ENCODE measurements around the gene POU2F1.

POU2F1 gene

DNA sequence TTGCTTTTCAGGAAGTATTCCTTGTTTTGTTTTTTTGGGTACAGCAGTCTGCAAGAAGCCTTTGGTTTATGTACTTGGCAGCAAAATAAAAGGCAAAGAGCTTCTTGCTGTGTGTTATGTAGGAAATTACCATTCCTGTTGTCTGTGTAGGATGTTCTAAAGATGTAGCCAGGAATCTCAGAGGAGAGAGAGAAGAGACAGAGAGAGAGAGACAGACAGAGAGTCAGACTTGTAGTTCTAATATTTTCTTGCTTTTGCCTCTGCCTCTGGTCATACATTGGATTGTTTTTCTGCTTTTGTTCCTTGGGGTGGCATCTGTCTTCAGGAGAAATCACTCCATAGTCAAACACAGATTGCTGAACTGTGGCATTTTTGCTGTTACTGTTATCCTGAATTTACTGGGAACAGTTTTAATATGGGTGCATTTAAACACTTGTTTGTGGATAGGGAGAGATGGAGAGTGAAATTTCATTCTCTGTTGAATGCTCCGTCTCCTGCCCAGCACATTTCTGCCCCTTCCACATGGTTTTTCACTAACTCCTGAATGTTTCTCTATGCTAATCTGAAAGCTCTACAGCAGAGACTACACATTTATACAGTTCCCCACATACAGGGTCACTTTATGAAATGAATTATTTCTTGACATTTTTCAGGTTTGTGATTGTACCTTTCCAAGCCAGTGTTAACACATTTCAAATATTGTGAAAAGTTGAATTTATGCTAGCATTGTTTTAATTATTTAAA lies 49.8 kb downstream of the POU2F1 start:
- DNase-seq (ENCODE audit: low read depth in 1 of 2, low spot score in 1 of 2) = no peak

DNA sequence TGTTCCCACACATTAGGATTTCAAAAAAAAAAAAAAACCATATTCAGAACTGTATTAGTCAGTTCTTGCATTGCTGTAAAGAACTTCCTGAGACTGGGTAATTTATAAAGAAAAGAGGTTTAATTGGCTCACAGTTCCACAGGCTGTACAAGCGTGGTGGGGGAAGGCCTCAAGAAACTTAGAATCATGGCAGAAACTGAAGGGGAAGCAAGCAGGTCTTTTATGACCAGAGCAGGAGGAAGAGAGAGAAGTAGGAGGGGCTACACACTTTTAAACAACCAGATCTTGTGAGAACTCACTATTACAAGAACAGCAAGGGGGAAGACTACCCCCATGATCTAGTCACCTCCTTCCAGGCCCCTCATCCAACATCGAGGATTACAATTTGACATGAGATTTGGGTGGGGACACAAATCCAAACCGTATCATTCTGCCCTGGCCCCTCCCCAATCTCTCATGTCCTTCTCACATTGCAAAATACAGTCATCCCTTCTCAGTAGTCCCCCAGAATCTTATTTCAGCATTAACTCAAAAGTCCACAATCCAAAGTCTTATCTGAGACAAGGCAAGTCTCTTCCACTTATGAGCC lies 51.8 kb downstream of the POU2F1 start:
- DNase-seq (ENCODE audit: low read depth in 1 of 2, low spot score in 1 of 2) = no peak

DNA sequence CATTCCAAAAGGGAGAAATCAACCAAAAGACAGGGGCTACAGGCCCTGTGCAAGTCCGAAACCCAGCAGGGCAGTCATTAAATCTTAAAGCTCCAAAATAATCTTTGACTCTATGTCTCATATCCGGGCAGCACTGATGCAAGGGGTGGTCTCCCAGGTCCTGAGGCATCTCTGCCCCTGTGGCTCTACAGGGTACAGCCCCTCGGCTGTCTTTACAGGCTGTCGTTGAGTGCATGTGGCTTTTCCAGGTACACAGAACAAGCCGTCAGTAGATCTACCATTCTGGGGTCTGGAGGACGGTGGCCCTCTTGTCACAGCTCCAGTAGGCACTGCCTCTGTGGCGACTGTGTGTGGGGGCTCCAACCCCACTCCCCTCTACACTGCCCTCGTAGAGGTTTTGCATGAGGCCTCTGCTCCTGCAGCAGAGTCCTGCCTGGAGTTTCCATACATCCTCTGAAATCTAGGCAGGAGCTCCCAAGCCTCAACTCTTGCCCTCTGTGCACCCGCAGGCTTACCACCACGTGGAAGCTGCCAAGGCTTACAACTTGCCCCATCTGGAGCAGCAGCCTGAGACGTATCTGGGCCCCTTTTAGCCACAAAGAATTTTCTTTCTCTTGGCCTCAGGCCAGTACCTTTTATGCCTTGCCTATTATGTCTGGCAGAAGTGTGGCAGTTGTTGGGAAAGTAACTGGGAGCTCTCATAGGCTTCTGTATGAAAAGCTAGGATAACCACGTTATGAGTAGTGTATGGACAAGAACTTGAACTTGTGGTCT lies 52.5 kb downstream of the POU2F1 start:
- DNase-seq (ENCODE audit: low read depth in 1 of 2, low spot score in 1 of 2) = no peak

DNA sequence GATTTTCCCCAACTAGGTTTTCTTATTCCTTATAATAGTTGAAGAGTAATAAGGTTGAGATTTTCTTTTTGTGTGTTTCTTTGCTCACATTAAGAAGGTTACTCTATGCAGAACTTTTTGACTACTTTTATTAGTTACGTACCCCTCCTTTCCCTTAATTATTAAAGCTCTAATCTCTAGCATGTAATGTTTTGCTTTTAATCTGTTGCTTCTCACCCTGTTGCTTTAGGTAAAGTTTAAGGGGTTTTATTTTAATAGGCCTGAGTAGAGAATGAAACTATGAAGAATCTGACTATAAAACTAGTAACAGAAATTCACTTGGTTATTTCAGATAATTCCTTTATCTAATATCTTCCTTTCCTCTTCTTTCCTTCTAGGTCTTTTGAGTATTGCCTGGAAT lies 53.4 kb downstream of the POU2F1 start:
- DNase-seq (ENCODE audit: low read depth in 1 of 2, low spot score in 1 of 2) = no peak

DNA sequence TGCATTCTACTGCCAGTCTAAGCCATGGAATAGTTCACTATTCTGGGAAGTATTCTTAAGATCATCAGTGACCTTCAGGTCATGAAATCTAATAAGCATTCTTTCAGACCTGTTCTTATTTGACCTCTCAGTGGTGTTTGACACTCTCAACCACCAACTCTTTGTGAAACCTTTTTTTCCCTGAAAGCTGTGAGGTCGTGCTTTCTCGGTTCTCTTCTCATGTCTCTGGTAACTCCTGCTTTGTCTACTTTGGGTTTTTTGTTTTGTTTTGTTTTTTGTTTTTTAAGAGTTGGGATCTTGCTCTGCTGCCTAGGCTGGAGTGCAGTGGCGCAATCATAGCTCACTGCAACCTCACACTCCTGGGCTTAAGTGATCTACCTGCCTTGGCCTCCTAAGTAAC lies 56.3 kb downstream of the POU2F1 start:
- DNase-seq (ENCODE audit: low read depth in 1 of 2, low spot score in 1 of 2) = no peak

DNA sequence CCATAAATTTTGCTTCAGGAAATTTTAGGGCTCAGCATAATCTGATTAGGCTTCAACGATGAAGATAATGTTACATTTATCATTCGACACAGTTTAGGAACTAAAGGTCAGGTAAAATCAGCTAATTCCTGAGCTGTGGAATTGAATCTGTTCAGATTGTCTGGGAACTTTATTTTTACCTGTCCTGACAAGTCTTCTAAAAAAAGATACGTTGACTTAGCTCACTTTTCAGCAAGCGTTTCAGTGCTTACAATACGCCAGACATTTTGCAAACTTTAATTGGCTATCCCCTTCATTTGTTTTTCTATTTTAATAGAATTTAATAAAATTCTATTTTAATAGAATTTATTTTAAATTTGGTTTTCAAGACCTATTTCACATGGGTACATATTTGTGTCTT lies 57.8 kb downstream of the POU2F1 start:
- DNase-seq (ENCODE audit: low read depth in 1 of 2, low spot score in 1 of 2) = no peak

DNA sequence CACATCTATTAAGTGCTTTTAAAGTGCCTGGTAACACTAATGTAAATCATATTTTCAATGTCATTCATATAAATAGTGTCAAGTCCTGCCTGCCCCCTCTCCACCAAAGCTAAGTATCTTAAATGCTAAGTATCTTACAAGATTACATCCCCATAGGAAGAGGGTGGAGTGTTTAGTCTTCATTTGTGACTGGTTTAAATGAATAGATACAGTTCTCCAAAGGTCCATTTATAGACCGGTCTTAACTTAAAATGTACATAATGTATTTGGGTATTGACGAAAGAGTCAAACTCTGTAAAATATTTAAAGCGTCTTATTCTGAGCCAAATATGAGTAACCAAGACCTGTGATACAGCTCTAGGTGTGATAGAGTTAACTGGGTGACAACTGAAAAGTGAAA lies 60.2 kb downstream of the POU2F1 start:
- DNase-seq (ENCODE audit: low read depth in 1 of 2, low spot score in 1 of 2) = no peak

DNA sequence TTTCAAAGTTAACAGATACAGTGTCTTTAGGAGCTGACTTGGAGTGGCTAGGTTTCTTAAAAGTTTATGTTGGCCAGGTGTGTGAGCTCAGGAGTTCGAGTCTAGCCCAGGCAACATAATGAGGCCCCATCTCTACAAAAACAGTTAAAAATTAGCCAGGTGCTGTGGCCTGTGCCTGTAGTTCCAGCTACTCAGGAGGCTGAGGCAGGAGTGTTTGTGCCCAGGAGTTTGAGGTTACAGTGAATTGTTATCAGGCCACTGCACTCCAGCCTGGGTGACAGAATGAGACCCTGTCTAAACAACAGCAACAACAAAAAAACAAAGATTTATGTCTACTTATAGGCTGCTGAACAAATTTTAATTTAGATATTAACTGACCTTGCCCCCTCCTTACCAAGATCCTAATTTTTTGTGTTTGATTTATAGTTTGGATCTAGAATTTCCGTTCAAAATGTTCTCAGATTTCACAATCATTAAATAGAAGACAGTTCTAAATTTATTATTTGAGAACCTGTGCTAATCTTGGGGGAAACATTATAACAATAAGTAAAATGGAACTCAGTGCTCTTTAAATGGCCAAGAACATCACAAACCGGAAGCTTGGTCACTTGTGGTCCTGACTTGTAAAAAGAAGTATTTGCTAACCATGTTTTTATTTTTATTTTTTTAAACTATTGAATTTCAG lies 67.8 kb downstream of the POU2F1 start:
- no peak for DNase-seq (ENCODE audit: low read depth in 1 of 2, low spot score in 1 of 2)

DNA sequence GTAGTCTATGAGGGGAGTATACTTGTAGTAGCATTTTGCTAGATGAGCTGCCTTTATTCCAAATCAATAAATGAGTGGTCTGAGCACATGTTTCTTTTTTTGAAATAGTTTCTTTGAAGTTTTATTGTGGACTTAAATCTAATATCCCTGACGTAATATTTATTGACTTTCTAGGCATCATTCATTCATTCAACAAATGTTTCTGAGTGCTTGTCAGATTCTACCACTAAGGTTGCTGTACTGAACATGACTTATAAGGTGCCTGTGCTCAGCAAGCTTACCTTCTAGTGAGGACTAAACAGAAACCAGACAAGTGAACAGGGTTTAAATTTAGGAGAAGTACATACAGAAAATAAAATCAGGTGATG lies 68.4 kb downstream of the POU2F1 start:
- no peak for DNase-seq (ENCODE audit: low read depth in 1 of 2, low spot score in 1 of 2)

DNA sequence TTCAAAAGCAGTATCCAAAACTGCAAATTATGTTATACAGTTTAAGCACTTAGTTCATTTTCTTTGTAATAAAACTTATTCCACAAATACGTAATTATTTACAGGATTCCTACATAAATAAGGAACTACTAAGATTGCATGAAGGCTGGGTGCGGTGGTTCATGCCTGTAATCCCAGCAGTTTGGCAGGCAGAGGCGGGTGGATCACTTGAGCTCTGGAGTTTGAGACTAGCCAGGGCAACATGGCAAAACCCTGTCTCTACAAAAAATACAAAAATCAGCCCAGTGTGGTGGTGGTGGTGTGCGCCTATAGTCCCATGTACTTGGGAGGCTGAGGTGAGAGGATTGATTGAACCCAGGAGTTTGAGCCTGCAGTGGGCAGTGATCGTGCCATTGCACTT lies 69.3 kb downstream of the POU2F1 start:
- DNase-seq (ENCODE audit: low read depth in 1 of 2, low spot score in 1 of 2) = no peak

DNA sequence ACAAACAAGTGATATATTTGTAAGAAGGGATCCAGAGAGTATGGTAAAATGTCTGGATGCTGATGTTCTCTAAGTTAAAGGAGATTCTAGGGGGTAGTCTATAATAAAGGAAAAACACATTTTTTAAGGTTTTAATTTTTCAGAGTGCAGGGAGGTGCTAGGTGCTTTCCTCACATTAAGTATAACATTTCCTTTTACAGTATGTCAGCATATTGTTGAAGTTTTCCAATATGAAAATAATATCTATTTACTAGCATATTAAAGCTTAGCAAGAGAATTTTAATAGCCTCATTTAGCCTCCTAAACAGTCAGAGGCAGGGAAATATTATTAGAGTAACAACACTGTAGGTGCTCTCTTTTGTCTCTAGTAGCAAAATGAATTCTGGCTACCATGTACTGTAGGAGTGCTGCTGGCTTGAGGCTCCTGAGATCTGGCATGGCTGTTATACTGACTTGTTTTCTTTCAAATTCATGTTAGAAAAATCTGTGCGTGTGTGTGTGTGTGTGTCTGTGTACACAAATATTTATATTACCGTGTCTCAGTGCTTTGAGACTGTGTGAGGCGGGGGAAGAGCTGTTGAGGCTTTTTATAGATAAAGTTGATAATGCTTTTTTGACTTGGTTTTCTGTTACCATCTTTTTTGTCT lies 71.0 kb downstream of the POU2F1 start:
- DNase-seq (ENCODE audit: low read depth in 1 of 2, low spot score in 1 of 2) = no peak

DNA sequence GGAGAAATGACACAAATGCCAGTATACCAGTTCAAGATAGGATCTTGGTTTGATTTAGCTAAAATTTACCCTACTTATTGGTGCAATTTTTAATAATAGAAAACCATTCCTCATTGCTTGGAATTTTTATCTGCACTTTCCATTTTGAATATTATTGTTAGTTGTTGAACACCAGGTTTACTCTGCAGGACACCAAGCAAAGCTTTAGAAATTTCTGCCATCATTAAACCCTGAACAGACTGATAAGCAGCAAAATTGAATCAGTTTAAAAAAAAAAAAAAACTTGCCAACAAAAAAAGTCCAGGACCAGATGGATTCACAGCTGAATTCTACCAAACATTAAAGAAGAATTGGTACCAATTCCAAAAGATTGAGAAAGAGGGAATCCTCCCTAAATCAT lies 71.5 kb downstream of the POU2F1 start:
- DNase-seq (ENCODE audit: low read depth in 1 of 2, low spot score in 1 of 2) = no peak

DNA sequence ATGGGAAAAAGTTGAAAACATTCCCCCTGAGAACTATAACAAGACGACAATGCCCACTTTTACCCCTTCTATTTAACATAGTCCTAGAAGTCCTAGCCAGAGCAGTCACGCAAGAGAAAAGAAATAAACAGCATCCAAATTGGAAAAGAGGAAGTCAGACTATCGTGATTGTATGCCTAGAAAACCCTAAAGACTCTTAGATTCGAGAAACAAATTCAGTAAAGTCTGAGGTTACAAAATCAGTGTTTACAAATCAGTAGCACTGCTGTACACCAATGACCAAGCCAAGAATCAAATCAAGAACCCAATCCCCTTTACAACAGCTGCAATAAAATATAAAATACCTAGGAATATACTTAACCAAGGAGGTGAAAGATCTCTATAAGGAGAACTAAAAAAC lies 72.4 kb downstream of the POU2F1 start:
- DNase-seq (ENCODE audit: low read depth in 1 of 2, low spot score in 1 of 2) = no peak

DNA sequence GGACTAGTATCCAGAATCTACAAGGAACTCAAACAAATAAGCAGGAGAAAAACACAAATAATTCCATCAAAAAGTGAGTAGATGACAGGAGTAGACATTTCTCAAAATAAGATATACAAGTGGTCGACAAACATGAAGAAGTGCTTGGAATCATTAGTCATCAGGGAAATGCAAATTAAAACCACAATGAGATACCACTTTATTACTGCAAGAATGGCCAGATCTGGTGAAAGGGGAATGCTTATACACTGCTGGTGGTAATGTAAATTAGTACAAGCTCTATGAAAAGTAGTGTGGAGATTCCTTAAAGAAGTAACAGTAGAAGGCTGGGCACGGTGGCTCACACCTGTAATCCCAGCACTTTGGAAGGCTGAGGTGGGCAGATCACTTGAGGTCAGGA lies 73.8 kb downstream of the POU2F1 start:
- no peak for DNase-seq (ENCODE audit: low read depth in 1 of 2, low spot score in 1 of 2)

DNA sequence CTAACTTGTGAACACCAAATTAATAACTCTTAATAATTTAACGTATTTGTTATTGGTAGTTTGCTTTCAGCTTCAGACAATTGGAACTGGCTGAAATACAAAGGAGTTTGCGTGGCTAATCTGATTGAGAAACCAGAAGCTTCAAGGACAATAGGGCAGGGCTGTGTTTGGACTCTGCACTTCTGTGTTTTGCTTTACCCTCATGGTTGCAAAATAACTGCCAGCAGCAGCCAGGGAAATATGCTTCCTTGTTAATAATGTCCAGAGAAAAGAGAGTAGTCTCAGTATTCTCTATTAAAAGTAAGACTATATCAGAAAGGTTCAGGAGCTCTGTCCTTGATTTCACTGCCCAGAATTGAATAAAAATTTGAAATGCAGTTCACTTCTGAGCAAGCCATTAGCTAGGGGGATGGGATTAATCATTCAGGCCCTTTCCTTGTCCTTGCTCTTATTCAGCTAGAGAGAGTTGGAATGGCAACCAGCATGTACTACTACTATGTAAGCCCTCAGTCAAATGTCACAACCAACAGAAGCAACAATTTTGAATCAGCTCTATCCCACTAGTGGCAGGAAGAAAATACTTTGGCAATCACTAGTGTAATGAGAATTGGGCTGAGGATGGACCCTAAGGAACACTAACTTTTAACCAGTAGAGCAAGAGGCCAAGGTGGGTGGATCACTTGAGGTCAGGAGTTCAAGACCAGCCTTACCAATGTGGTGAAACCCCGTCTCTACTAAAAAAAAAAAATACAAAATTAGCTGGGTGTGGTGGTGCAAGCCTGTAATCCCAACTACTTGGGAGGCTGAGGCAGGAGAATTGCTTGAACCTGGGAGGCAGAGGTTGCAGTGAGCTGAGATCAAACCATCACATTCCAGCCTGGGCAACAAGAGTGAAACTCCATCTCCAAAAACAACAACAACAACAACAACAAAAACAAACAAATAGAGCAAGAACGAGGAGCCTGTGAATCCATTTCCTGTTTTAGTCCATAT lies 76.8 kb downstream of the POU2F1 start:
- no peak for DNase-seq (ENCODE audit: low read depth in 1 of 2, low spot score in 1 of 2)

DNA sequence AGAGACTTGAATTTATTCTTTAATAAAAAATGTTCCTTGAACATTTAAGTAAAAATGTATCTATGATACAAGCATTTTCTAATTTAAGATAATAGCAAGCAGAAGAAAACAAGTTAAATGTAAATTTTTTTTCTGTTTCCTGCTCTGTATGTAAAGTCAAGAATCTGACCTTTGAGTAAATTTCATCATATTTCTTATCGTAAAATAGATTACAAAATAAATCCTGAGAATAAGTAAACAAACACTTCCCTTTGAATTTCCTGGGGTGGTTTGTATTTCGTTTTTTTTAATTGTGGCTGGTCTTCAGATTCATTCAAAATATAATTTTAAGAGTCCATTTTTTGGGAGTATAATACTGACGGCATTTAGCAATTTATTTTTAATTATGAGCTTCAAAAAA lies 77.6 kb downstream of the POU2F1 start:
- DNase-seq (ENCODE audit: low read depth in 1 of 2, low spot score in 1 of 2) = no peak

DNA sequence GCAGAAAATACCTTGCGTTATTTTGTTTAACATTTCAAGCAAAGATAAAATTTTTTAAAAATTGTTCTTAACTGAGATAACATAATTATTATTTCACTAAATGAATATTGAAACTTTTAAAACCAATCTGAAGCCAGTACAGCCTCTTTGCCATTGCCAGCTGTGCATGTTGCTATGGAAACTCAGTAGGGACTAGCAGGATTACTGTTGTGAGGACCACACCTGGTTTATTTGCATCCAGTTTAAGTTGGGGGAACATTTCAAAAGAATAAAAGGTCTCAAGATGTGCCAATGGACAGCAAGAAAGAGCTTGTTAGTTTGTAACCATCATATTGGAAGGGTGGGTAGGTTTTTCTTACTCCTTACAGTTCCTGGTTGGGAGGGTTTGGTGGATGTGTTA lies 80.7 kb downstream of the POU2F1 start:
- DNase-seq (ENCODE audit: low read depth in 1 of 2, low spot score in 1 of 2) = no peak

DNA sequence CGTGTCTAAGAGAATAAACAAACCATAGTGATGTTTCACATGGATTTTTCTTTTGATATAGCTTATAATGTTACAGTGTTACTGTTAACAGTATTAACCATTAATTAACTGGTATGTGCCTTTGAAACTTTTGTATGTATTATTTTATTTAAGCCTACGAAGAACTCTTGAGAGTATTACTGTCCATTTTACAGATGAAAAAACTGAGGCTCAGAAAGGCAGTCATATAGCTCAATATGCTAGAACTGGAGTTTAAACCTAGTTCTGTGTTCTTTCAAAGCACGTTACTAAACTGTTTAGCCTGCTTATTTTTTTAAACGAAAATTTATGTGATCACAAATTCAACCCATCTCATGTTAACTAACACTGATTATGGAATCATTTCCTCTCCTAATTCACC lies 83.5 kb downstream of the POU2F1 start:
- DNase-seq (ENCODE audit: low read depth in 1 of 2, low spot score in 1 of 2) = no peak

DNA sequence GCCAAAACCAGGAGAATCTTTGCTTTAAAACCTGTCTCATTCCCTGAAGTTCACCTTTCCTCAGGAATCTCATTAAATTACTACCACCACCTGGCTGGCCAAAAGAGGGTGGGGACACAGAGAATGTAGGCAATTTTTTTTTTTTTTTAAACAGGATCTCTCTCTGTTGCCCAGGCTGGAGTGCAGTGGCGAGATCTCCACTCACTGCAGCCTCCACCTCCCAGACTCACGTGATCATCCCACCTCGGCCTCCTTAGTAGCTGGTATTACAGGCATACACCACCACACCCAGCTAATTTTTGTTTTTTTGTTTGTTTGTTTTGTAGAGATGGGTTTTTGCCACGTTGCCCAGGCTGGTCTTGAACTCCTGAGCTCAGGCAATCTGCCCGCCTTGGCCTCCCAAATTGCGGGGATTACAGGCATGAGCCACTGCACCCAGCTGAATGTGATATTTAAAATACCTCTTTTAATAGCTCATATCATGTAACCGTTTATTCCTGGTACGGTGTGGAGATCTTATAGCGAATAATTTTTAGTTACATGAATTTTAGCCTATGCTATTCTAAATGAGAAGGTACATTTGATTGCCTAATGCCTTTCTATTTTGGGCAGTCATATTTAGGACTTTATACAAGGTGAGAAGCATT lies 84.5 kb downstream of the POU2F1 start:
- no peak for DNase-seq (ENCODE audit: low read depth in 1 of 2, low spot score in 1 of 2)

Measured in activated CD4-positive, alpha-beta T cell treated with anti-CD3 and anti-CD28 coated beads, Interleukin-2, amount 50 U/mL, for 24 hours (primary cell).